Effector memory CD8-positive, alpha-beta T cell (primary cell): ENCODE data around the gene DIPK1A.

Experiments
- ATAC-seq: fragments of 150-1000 bp; cut with Tn5 transposase; replicated peaks from 2 replicates; pipeline ENCODE4 v1.10.0; 2021; ENCODE audit warnings: mild to moderate bottlenecking, moderate library complexity
- DNase-seq, 3 experiments: peaks; one replicate each; pipeline ENCODE4 v3.0.0; 2021
- H3K27ac Mint-ChIP-seq, 2 donors: one replicate each; pipeline ENCODE4 v1.8.0; 2022; ENCODE audit warnings: mild to moderate bottlenecking in 2 of 2, mixed read lengths in 2 of 2, moderate library complexity in 2 of 2
- H3K27me3 Mint-ChIP-seq, 2 donors: one replicate each; pipeline ENCODE4 v1.8.0; 2022; ENCODE audit warnings: mixed read lengths in 2 of 2
- H3K36me3 Mint-ChIP-seq: one replicate; pipeline ENCODE4 v1.8.0; 2022; ENCODE audit warnings: mild to moderate bottlenecking, moderate library complexity, mixed read lengths; ENCODE audit not compliant: insufficient read depth
- H3K4me1 Mint-ChIP-seq, 2 donors: one replicate each; pipeline ENCODE4 v1.8.0; 2022; ENCODE audit warnings: low read depth in 2 of 2, mixed read lengths in 2 of 2
- H3K4me3 Mint-ChIP-seq, 2 donors: one replicate each; pipeline ENCODE4 v1.8.0; 2022; ENCODE audit warnings: mild to moderate bottlenecking in 2 of 2, mixed read lengths in 2 of 2, moderate library complexity in 2 of 2
- H3K9me3 Mint-ChIP-seq, 2 donors: one replicate each; pipeline ENCODE4 v1.8.0; 2022; ENCODE audit warnings: mixed read lengths in 2 of 2
- total RNA-seq, 9 experiments: gene quantifications; one replicate each; lab custom pipeline; 2026; lab: John Stamatoyannopoulos, UW

DIPK1A gene
- 4.7 to 26.3 (median 17.7) reads per million in 9 experiments for total RNA-seq

DNA sequence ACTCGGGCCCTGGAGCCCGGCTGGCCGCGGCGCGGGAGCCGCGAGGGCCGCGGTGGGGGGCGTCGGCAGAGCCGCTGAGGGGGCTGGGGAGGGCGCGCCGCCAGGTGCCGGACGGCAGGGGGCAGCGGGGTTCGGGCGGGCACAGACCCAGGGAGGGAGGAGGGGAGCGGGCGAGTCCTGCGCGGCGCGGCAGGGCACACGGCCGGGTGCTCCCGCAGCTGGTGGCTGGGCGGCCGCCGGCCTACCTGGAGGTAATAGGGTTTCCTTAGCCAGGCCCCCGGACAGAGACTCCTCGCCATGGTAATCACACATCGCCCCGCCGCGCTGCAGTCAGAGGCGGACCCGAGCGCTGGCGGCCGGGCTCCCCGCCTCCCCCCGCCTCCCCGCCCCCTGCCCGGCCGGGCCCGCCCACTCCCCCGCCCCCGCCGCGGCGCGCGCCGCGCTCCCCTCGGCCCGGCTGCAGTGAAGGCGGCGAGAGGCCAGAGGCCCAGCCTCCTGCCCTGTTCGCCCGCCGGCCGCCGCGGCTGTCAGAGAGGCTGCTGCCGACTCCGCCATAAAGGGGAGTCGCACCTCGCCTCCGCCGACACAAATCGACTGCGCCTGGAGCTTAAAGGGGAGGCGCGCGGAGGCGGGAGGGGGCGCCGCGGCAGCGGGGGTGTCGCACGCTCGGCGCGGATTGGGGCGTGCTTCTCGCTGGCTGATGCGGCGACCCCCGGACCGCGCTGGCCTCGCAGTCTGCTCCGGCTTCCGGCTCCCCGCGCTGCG is at the start of gene DIPK1A:
Gene DIPK1A, minus strand, starts transcription at position 332 of the 765 bp plus-strand sequence. Its CDS starts 33 bp downstream, at position 299.
- H3K9me3 Mint-ChIP-seq, result no peaks in the 10 kb centered on the region
- H3K27me3 Mint-ChIP-seq, result no peaks in the 10 kb centered on the region
- H3K4me3 Mint-ChIP-seq, result peak within 1 kb of the TSS in 1 of 2 donors; percentile 95
- ATAC-seq (peak; percentile 43), DNase-seq (peak; percentile 74 to 76 (median 75))
- peaks cover 25 to 34% of the 10 kb centered on the region in 2 donors for H3K4me1 Mint-ChIP-seq
- peaks cover 22% of the 10 kb centered on the region for H3K36me3 Mint-ChIP-seq
- peak within 1 kb of the TSS; percentile 96 to 99 for H3K27ac Mint-ChIP-seq

DNA sequence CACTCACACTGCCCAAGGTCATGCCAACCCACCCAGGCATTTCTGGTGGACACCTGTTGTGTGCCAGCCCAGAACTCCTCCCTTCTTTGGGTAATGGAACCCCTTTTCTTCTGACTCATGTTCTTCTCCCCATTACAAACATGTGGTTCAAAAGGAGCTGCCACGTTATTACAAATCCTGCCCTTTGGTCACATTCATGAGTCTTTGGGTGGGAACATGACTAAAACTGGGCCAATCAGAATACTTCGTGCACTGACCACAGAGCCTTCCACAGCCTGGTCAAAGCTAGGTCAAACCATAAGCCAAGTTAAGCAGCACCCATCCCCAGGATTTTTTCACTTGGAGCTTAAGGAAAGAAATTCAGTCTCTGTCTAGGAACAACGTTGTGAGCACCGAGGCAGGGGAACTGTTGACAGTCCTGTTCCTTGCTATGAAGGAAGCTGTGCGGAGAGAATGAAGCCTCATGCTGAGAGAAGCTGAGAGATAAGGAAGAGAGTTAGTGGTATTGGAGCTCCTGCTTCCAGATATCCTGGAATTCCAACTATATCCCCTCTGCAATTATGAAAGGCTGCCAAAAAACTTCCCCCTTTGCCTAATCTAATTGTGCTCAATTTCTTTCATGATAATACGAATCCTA is 46.8 kb upstream of the DIPK1A start:
- Mint-ChIP-seq H3K4me1 (no peaks in the 10 kb centered on the region), H3K27ac (no peak overlapping the region), H3K27me3 (peaks cover 23 to 38% of the 10 kb centered on the region in 2 donors), H3K9me3 (no peaks in the 10 kb centered on the region), H3K4me3 (no peak overlapping the region), H3K36me3 (peaks cover 3% of the 10 kb centered on the region)
- no peak for ATAC-seq
- DNase-seq, result no peak

DNA sequence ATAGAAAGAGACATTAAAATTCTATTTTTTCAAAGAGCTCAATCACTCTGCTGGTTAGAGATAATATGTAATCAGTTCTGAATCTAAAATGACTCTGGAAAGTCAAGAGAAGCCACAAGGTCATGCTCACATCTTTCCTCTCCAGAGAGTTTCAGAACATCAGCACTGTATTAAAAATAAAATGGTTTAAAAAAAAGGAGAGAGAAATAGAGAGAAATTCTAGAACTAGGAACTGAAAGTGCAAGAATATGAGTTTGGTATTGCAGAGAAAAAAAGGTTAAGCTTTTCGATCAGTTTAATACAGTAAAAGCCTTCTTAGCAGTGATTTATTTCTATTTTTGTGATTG is 44.0 kb upstream of the DIPK1A start:
- H3K4me3 Mint-ChIP-seq, result no peak overlapping the region
- DNase-seq (no peak), ATAC-seq (no peak)
- H3K36me3 Mint-ChIP-seq, result peaks cover under 1% of the 10 kb centered on the region
- no peaks in the 10 kb centered on the region for H3K9me3 Mint-ChIP-seq
- H3K27ac Mint-ChIP-seq, result peak overlapping the region in 1 of 2 donors; percentile 60
- H3K27me3 Mint-ChIP-seq, result peaks cover 31 to 48% of the 10 kb centered on the region in 2 donors
- H3K4me1 Mint-ChIP-seq, result no peaks in the 10 kb centered on the region

DNA sequence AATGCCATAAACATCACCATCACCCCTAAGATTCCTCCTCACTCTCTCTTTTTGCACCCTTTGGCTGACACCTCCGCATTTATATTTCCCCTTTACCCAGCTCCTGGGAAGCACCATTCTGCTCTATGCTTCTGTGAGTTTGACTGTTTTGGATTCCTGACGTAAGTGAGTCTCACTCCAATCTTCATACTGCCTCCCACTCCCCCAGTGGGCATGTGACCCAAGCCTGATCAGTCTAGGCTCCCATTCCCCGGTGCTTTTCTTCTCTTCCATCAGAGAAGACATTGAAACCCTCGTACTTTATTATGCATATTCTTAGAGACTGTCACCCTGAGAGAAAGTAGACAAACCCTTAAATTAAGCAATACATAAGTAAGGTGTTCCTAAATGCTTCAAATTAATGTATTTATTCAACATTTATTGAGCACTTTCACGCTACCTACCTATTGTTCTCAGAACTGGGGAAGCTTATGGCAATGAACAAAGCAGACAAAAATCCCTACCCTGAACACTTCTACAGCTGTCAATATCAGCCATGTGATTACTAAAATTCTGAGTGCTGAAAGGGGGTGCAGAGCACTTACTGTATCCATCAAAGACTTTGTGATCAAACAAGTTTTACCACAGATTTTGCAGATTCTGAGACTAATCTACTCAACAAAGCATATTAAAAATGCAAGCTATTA is 43.4 kb upstream of the DIPK1A start:
- Mint-ChIP-seq H3K27me3 (peaks cover 31 to 48% of the 10 kb centered on the region in 2 donors), H3K36me3 (no peaks in the 10 kb centered on the region), H3K9me3 (no peaks in the 10 kb centered on the region), H3K4me3 (no peak overlapping the region), H3K27ac (peak overlapping the region in 1 of 2 donors; percentile 60), H3K4me1 (no peaks in the 10 kb centered on the region)
- DNase-seq (no peak), ATAC-seq (no peak)

DNA sequence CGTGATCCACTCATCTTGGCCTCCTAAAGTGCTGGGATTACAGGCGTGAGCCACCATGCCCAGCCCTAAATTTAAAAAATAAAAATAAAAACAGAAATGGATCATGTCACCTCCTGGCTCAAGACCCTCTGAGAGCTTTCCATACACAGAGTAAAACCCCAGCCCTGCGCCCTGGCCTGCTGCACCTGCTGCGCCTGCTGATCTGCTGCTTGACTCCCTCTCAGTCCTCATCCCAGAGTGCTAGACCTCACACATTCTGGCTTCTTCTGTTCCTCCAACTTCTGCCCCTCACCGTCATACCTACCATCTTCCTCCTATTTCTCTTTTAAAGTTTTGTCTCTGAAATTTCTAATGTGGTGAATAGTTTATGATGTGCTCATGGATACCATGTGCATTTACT is 42.7 kb upstream of the DIPK1A start:
- no peaks in the 10 kb centered on the region for H3K4me1 Mint-ChIP-seq
- DNase-seq (no peak), ATAC-seq (no peak)
- no peaks in the 10 kb centered on the region for H3K9me3 Mint-ChIP-seq
- H3K27me3 Mint-ChIP-seq, result peaks cover 31 to 46% of the 10 kb centered on the region in 2 donors
- H3K36me3 Mint-ChIP-seq, result no peaks in the 10 kb centered on the region
- H3K27ac Mint-ChIP-seq, result no peak overlapping the region
- H3K4me3 Mint-ChIP-seq, result no peak overlapping the region

DNA sequence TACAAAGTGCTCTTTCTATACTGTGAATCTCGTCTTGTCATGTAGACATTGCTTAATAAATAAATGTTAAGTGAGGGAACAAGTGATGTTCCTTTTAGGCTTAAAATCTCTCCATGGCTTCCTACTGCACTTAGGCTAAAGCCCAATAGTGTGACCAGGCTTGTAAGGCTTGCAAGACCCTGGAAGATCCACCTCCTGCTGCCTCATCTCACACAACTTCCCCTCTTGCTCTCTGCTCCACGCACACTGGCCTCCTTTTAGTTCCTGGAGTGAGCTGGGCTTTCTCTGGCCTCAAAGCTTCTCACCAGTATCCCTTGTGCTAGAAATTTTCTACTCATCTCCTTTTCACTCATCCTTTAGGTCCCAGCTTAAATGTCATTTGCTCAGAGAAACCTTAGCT is 41.5 kb upstream of the DIPK1A start:
- H3K4me1 Mint-ChIP-seq, result no peaks in the 10 kb centered on the region
- ATAC-seq (no peak), DNase-seq (no peak)
- H3K4me3 Mint-ChIP-seq, result no peak overlapping the region
- H3K36me3 Mint-ChIP-seq, result no peaks in the 10 kb centered on the region
- H3K27me3 Mint-ChIP-seq, result peaks cover 26 to 40% of the 10 kb centered on the region in 2 donors
- H3K27ac Mint-ChIP-seq, result no peak overlapping the region
- no peaks in the 10 kb centered on the region for H3K9me3 Mint-ChIP-seq

DNA sequence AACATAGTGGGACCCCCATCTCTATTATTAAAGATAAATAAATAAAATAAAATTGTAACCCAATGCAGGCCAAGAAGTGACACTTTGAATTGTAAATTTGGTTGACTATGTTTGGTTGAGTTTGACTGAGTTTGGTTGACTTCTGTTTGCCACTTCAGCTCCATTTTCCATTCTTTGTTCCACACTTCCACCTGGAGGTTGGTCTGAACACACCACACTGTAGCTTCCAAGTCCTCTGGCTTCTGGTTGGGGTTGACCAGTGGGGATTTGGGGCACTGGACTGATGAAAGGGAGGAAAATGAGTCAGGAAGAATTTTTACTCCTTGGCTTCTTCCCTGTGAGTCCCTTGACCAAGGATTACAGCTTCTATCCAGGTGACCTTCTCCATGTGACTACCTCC is 40.6 kb upstream of the DIPK1A start:
- Mint-ChIP-seq H3K4me1 (no peaks in the 10 kb centered on the region), H3K27ac (no peak overlapping the region), H3K4me3 (no peak overlapping the region), H3K9me3 (no peaks in the 10 kb centered on the region), H3K27me3 (peaks cover 24 to 37% of the 10 kb centered on the region in 2 donors), H3K36me3 (no peaks in the 10 kb centered on the region)
- DNase-seq (no peak), ATAC-seq (no peak)

DNA sequence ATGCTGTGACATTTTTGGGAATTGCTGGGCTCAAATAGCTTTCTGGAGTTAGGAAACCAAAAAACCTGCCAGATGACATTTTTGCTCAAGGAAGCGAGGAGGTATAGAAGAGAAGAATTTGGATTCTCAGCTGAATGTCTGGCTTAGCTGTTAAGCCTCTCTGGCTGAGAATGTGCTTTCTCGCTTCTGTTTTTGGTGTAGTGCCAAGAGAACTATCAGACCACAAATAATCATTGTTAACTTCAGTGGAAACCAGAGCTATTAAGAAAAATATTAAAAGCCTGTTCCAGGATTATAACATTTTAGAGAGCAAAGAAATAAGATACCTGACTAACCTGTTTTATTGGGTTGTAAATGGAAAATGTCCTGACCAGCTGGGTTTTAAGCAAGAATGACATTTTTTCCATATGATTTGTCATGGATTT is 39.5 kb upstream of the DIPK1A start:
- H3K4me1 Mint-ChIP-seq, result no peaks in the 10 kb centered on the region
- H3K9me3 Mint-ChIP-seq, result no peaks in the 10 kb centered on the region
- no peak overlapping the region for H3K27ac Mint-ChIP-seq
- no peak for DNase-seq
- H3K36me3 Mint-ChIP-seq, result no peaks in the 10 kb centered on the region
- H3K27me3 Mint-ChIP-seq, result peaks cover 20 to 32% of the 10 kb centered on the region in 2 donors
- no peak for ATAC-seq
- H3K4me3 Mint-ChIP-seq, result no peak overlapping the region

DNA sequence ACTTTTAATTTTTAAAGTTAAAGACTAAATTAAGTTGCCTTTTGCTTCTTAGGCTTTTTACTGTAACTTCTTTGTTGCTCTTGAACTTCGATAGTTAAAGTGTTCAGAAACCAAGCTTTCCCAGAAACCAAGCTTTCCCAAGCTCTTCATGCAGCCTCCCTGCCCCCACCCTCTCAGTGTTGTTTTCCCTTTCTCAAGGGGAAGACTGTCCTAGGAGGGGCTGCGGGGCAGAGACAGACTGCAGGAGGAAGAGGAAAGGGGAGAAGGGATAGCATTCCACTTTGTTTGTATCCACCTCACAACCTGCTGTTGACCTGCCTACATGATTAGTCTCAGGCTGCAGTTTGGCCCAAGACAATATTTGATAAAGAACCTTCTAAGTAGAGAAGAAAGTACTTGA is 39.0 kb upstream of the DIPK1A start:
- Mint-ChIP-seq H3K4me1 (no peaks in the 10 kb centered on the region), H3K4me3 (no peak overlapping the region), H3K27me3 (peaks cover 20 to 32% of the 10 kb centered on the region in 2 donors), H3K36me3 (no peaks in the 10 kb centered on the region), H3K9me3 (no peaks in the 10 kb centered on the region), H3K27ac (no peak overlapping the region)
- DNase-seq (no peak), ATAC-seq (no peak)

DNA sequence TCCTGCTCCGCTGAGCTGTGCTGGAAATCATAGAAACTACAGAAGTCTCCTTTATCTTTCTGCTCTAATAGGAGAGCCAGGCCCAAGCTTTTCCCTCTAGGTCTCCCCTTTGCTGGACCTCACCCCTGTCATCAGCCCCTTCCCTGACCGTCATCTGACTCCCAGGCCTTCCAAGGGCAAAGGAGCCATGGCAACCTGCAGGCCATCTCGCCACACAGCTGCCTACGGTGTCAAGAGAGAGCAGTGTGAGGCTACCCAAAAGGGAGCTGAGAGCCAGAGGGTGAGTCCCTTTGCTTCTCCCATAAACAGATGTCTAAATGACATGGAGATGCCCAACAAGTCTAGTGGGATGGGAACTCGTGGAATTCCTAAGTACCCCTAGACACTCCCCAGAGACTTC is 37.6 kb upstream of the DIPK1A start:
- no peaks in the 10 kb centered on the region for H3K9me3 Mint-ChIP-seq
- DNase-seq, result no peak
- H3K27me3 Mint-ChIP-seq, result peaks cover 10 to 21% of the 10 kb centered on the region in 2 donors
- ATAC-seq, result no peak
- no peak overlapping the region for H3K27ac Mint-ChIP-seq
- H3K36me3 Mint-ChIP-seq, result no peaks in the 10 kb centered on the region
- H3K4me1 Mint-ChIP-seq, result peaks cover 0 to under 1% of the 10 kb centered on the region in 2 donors
- no peak overlapping the region for H3K4me3 Mint-ChIP-seq

DNA sequence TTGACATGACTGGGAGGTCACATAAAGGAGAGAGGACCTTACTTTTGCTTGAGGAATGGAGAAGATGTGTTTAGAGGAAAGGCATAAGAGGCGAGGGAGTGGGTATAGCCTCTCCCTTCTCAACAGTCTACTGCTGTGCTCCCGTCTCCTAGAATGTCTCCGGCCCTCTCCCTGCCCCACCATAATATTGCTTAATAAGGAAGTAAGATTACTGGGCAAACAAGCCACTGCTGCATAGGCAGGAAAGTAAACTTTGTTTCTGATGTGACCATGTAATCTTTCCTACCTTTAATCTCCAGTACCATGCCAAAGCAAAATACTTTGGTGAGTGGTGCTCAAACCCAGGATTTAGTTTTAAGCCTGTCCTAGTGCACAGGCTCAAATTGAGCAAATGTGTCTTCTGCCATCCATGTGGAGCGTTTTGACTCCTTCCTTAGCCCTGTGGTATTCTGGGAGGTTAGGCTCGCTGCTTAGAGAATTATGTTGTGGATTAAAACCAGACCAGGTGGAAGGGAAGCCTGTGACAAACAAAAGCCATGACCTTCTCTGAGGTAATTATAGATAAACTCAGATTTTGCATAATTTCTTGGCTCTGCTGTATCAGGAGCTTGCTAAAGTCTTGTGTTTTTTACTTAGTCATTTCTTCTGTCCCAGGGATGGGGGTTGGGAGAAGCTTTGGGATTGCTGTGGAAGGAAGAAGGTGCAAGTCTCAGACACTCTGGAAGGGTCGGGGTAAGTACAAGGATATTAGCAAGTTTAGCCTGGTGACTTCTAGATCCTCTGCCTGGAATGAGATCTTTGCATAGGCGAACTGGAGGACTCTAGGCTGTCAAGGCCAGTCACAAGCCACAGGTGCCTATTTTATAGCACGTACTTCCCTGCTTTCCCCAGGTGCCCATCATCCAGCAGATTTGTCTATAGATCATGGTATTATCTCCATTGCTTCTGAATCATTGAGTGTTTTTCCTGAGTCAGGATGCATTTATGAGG is 34.5 kb upstream of the DIPK1A start:
- Mint-ChIP-seq H3K9me3 (no peaks in the 10 kb centered on the region), H3K4me3 (no peak overlapping the region), H3K36me3 (no peaks in the 10 kb centered on the region), H3K27ac (no peak overlapping the region), H3K4me1 (peaks cover 4 to 15% of the 10 kb centered on the region in 2 donors), H3K27me3 (peaks cover 0 to 10% of the 10 kb centered on the region in 2 donors)
- no peak for ATAC-seq
- no peak for DNase-seq

DNA sequence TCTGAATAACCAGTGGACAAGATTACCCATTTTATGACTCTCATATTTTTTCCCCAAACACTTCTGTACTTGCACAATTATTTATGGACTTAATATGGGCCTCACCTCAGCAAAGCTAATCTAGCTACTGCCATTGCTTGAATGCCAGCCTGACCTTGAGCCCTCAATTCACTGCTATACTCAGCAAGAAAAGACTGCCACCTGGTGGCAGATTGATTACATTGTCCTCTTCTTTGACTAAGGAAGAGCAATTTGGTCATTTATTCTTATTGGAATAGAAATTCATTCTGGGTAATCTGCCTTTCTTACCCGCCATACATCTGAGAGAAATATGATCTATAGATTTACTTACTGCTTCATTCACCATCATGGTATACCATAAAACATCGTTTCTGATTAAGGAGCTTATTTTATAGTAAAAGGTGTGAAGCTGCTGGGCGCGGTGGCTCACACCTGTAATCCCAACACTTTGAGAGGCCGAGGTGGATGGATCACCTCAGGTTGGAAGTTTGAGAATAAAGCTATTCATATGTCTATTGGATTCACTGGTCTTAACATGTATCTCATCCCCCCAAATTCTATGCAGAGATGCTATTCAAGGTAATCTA is 32.9 kb upstream of the DIPK1A start:
- Mint-ChIP-seq H3K36me3 (no peaks in the 10 kb centered on the region), H3K27me3 (peaks cover 0 to 10% of the 10 kb centered on the region in 2 donors), H3K27ac (no peak overlapping the region), H3K9me3 (no peaks in the 10 kb centered on the region), H3K4me1 (peaks cover 14 to 27% of the 10 kb centered on the region in 2 donors), H3K4me3 (no peak overlapping the region)
- peak; percentile 75 to 79 (median 76) for DNase-seq
- peak; percentile 89 for ATAC-seq
